Activated CD4-positive, alpha-beta T cell treated with anti-CD3 and anti-CD28 coated beads, Interleukin-2, Interleukin-4, amounts not matched to agents 100 ng/mL and 50 ng/mL, durations not matched to agents 16 hours and 8 hours (primary cell): ENCODE data around the gene TLE4.
"Not testable (repeated sequence)": the region's sequence is repeated elsewhere in the genome, so short reads cannot be mapped to it uniquely, and the experiment has no call there.

Source experiments
- DNase-seq: peaks from one replicate; pipeline ENCODE4 v3.0.0-alpha.2; 2020; ENCODE audit warnings: low spot score

Gene TLE4

GRCh38 chr9:79637177-79637925 is 65.6 kb downstream of the TLE4 start:
- DNase-seq, result peak; percentile 32

- DNase-seq, result no peak
These were observed 67.0 kb downstream of the TLE4 start for GRCh38 chr9:79638806-79639205.

GRCh38 chr9:79639354-79639753 is 67.6 kb downstream of the TLE4 start:
- no peak for DNase-seq

- DNase-seq, result not testable (repeated sequence)
These were observed 68.3 kb downstream of the TLE4 start for GRCh38 chr9:79640067-79640466.

- DNase-seq, result no peak
These were observed 69.3 kb downstream of the TLE4 start for GRCh38 chr9:79641070-79641469.

GRCh38 chr9:79642671-79643070 is 70.9 kb downstream of the TLE4 start:
- no peak for DNase-seq

- no peak for DNase-seq
These were observed 72.3 kb downstream of the TLE4 start for GRCh38 chr9:79644048-79644447.

- no peak for DNase-seq
These were observed 72.8 kb downstream of the TLE4 start for GRCh38 chr9:79644601-79645000.

GRCh38 chr9:79645110-79645509 is 73.3 kb downstream of the TLE4 start:
- no peak for DNase-seq

GRCh38 chr9:79646096-79646495 is 74.3 kb downstream of the TLE4 start:
- no peak for DNase-seq

GRCh38 chr9:79651251-79651795 is 79.6 kb downstream of the TLE4 start:
- no peak for DNase-seq

GRCh38 chr9:79652598-79652997 is 80.8 kb downstream of the TLE4 start:
- no peak for DNase-seq

GRCh38 chr9:79654591-79655382 is 83.0 kb downstream of the TLE4 start:
- DNase-seq, result not testable (repeated sequence)

- DNase-seq, result no peak
These were observed 83.8 kb downstream of the TLE4 start for GRCh38 chr9:79655551-79655950.

- no peak for DNase-seq
These were observed 84.4 kb downstream of the TLE4 start for GRCh38 chr9:79656169-79656568.

- DNase-seq, result no peak
These were observed 86.1 kb downstream of the TLE4 start for GRCh38 chr9:79657891-79658290.

- no peak for DNase-seq
These were observed 87.2 kb downstream of the TLE4 start for GRCh38 chr9:79658926-79659325.

- no peak for DNase-seq
These were observed 88.8 kb downstream of the TLE4 start for GRCh38 chr9:79660615-79661014.

- DNase-seq, result no peak
These were observed 89.5 kb downstream of the TLE4 start for GRCh38 chr9:79661279-79661678.

GRCh38 chr9:79661886-79662536 is 90.2 kb downstream of the TLE4 start:
- DNase-seq, result no peak

GRCh38 chr9:79662537-79662956 is 90.8 kb downstream of the TLE4 start:
- no peak for DNase-seq

- DNase-seq, result no peak
These were observed 91.5 kb downstream of the TLE4 start for GRCh38 chr9:79663300-79663699.

- no peak for DNase-seq
These were observed 92.1 kb downstream of the TLE4 start for GRCh38 chr9:79663878-79664277.
